Ureter (tissue), 1 donor: ENCODE results near the gene PAAF1. TPM values are rescaled to one million over a fixed set of nuclear protein-coding genes. Genes with fewer than 3 reads are reported as not detected.
A peak's percentile ranks its signal among the peaks of the same experiment; 100 is the strongest.
"Not testable (repeated sequence)": the region's sequence is repeated elsewhere in the genome, so short reads cannot be mapped to it uniquely, and the experiment has no call there.

Experiments
- DNase-seq: peaks from one replicate; pipeline ENCODE4 v3.0.0-alpha.2; 2020; ENCODE audit warnings: low spot score
- total RNA-seq: library from RNA; stranded (reverse); gene quantifications from one replicate; pipeline ENCODE4 v1.2.4, GENCODE V29; 2023
- donor health status: DM: yes; HTN: yes; CAD: no.

PAAF1 gene
- total RNA-seq = 24.6 TPM

- peak; percentile 96 for DNase-seq
These were observed at the start of gene PAAF1, which contains the start of gene COA4 for GRCh38 chr11:73876424-73877310. Gene PAAF1, plus strand, starts transcription at chr11:73876999. Its CDS starts 23 bp downstream, at chr11:73877022. Gene COA4, minus strand, starts transcription at chr11:73876846. Its CDS starts 3,468 bp downstream, at chr11:73873378.

- DNase-seq = no peak
These were observed 46.5 kb upstream of the PAAF1 start for GRCh38 chr11:73830261-73830660.

DNA sequence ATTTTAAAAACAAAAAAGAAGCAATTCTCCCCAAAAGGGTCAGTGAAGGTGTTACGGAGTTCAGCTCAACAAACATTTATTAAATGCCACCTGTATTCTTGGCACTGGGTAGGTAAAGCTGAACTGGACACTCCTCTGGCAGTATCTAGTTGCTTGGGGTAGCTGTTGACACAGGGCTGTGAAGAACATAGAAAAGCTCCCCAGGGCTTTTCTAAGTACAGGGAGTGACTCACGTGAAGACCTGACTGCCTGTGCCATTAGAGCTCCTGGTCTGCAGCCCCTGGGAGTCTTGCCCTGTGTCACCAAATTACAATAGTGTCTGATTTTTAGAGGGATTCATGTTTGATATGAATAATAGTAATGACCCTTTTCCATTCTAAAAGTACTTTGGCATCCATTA lies 43.7 kb upstream of the PAAF1 start:
- DNase-seq = no peak

DNA sequence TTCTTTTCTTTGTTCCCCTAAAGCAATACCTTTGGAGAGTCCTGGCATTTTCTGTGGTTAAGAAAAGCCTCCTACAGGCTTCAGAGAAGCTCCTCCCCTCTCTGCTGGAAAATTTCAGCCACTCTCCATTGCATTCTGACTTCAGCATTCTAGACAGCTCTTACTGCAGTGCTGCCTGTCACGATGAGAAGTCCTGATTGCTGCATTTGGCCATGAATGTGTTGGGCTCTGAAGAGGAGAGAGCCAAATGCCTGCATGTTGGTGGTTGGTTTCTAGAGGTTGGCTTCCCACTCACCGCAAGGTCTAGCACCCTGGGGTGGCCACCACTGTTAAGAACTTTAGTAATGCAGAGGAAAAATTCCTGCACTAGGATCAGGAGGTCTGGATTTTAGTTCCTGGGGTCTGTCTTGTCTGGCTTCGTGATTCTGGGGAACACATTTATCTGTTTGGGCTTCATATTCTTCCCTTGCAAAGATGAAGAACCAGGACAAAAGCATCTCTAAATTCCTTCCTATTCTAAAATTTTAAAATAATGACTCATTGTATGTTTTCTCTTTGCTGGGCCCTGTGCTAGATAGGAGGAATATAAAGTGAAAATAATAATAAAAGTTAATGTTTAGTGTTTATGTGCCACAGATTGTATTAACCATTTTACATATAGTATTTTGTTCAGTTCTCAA lies 38.2 kb upstream of the PAAF1 start:
- no peak for DNase-seq

DNA sequence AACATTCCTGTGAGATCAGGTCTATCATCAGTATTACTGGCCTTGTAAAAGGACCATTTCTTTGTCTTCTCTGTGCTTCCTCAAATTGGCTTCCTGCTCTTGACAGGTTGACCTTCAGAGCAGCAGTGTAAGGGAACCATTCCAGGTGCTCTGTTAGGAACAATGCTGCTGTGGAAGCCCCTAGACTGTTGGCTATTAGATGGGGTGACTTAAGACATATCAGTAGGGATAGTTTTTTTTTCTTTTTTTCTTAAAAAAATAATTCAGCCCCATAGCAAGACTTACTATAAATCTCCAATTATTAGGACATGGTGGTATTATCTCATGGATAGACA lies 37.7 kb upstream of the PAAF1 start:
- no peak for DNase-seq

- DNase-seq = no peak
These were observed 25.6 kb upstream of the PAAF1 start for GRCh38 chr11:73851046-73851764.

GRCh38 chr11:73852049-73852448 lies 24.8 kb upstream of the PAAF1 start:
- no peak for DNase-seq

- DNase-seq = no peak
These were observed 22.1 kb upstream of the PAAF1 start for GRCh38 chr11:73854680-73855079.

GRCh38 chr11:73856031-73856567 lies 20.7 kb upstream of the PAAF1 start:
- DNase-seq = no peak

DNA sequence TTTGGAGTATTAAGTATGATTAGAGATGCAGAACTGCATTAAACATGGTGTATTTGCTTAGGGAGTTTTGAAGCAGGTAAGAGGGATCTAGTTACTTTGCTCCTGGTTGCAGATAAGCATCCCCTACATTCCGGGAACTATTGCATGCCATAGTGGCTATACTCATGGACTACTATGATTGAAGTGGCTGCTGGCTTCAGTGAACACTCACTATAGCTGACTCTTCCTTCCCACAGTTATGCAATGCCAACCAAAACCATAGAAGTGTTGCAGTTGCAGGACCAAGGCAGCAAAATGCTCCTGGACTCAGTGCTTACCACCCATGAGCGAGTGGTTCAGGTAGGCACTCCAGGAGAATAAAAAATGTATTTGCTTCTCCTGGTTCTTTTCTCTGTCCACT lies 17.1 kb upstream of the PAAF1 start:
- DNase-seq = no peak

- DNase-seq = no peak
These were observed 16.6 kb upstream of the PAAF1 start for GRCh38 chr11:73860202-73860601.

DNA sequence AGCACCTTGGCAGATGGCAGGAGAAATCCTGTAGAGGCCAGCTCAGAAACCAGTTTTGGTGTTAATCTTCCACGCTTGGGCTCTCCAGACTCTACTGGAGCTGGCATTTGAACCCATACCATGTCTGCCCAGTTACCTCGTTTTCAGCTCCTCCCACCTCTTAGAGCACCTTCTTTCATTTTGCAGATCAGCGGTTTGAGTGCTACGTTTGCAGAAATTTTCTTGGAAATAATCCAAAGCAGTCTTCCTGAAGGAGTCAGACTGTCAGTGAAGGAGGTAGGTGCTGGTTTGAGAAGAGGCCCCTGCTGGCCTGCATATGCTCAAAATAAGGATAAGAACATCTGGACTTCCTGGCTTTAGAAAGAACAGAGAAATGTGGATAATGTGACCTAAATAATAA lies 13.8 kb upstream of the PAAF1 start:
- DNase-seq = no peak

GRCh38 chr11:73866095-73866579 lies 10.7 kb upstream of the PAAF1 start:
- DNase-seq = no peak

DNA sequence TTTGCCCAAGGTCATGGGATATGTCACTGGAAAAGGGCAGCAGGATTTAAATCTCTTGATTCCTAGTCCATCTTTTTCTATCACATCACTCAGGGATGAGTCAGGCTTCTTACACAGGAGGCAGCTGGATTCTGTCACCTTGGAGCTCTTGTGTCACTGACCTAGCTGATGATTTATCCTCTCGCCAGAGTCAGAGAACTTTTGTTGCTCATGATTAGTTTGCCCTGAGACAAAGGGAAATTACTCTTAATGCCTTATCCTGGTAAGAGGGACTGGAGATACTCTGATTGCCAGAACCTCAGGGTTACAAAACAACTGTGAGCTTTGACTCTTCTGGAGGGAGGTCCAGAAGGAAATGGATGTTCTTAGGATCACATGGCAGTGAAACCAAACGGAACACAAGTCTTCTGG lies 10.2 kb upstream of the PAAF1 start:
- DNase-seq = no peak

DNA sequence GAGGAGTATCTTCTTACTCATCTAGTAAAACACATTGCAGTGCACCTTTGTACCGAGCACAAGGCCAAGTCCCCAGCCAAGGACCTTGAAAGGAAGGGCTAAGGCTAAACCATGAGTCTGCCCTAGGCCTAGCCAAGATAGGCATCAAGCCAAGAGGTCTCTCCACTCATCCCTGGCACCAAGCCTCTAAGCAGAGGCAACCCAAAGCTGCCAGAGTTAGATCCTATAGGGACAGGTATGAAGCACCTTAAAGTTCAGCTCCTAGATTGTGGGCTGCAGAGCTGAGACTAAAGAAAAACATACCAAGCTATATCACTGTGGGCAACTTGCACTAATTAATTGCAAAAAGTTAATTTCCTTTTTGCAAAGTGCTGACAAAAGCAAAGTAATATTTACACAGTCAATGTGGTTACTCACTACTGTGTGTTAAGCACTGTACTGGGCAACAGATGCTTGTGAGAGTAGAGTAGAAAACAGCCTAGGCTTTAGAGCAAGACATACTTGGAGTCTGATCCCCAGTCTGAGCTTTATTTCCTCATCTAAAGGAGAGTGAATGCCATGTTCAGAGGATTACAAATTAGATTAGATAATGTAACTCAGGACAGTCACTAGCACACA lies 7.4 kb upstream of the PAAF1 start:
- no peak for DNase-seq

- no peak for DNase-seq
These were observed 6.5 kb upstream of the PAAF1 start for GRCh38 chr11:73870261-73870660.

DNA sequence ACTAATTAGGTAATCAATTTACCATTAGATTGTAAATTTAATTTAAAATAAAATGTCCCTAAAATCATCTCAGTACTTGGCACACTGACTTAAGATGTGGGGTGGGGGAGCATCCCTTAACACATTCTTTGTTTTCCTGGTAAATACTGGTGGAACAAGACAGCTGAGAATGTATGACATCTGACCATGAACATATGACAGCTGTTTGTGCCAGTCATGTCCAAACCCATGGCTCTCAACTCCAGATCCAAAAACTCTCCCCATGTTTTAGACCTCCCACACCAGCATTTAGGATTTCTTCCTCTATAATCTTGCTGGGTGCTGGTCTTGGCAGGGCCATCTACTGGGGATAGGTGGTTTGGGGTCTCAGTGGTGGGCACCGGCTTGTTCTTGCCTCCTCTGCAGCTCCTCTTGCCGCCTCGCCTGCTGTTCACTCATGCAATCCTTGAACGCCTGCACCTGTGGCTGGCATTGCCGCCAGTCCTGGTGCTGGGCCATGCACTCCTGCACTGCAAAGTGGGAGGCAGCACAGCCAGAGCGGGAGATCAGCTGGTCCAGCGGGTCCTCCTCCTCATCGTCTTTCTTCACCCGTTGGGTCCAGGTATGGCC lies 3.9 kb upstream of the PAAF1 start:
- DNase-seq = no peak

- no peak for DNase-seq
These were observed 1.4 kb upstream of the PAAF1 start for GRCh38 chr11:73875380-73875779.

- no peak for DNase-seq
These were observed 959 bp upstream of the PAAF1 start for GRCh38 chr11:73875840-73876239.

GRCh38 chr11:73878771-73879170 lies 2.0 kb downstream of the PAAF1 start:
- no peak for DNase-seq

DNA sequence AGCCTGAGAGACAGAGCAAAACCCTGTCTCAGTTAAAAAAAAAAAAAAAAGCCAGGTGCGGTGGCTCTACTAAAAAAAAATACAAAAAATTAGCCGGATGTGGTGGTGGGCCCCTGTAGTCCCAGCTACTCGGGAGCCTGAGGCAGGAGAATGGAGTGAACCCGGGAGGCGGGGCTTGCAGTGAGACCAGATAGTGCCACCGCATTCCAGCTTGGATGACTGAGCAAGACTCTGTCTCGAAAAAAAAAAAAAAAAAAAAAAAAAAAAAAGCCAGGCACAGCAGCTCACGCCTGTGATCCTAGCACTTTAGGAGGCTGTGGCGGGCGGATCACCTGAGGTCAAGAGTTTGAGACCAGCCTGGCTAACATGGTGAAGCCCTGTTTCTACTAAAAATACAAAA lies 3.6 kb downstream of the PAAF1 start:
- DNase-seq = not testable (repeated sequence)
